GM18519 (cell line): Measurements from ENCODE around the gene KAT7.

Experiments used
- ATAC-seq: cut with Tn5 transposase; IDR thresholded peaks from one replicate; pipeline ENCODE4 v1.9.1; 2021; ENCODE audit warnings: mild to moderate bottlenecking, moderate library complexity; ENCODE audit not compliant: unreplicated experiment, low FRiP score

The KAT7 gene

GRCh38 chr17:49836111-49837030 is 47.9 kb downstream of the KAT7 start:
- ATAC-seq = no peak

- ATAC-seq = no peak
Measured at GRCh38 chr17:49839455-49839854, 51.0 kb downstream of the KAT7 start.

GRCh38 chr17:49841548-49841947 is 53.1 kb downstream of the KAT7 start:
- no peak for ATAC-seq

- ATAC-seq = no peak
Measured at GRCh38 chr17:49842371-49842770, 53.9 kb downstream of the KAT7 start.

- ATAC-seq = no peak
Measured at GRCh38 chr17:49842846-49843245, 54.4 kb downstream of the KAT7 start.

GRCh38 chr17:49843774-49844350 is 55.4 kb downstream of the KAT7 start:
- ATAC-seq = no peak

- ATAC-seq = no peak
Measured at GRCh38 chr17:49845321-49845720, 56.8 kb downstream of the KAT7 start.

GRCh38 chr17:49846938-49847712 is 58.6 kb downstream of the KAT7 start:
- no peak for ATAC-seq

- ATAC-seq = no peak
Measured at GRCh38 chr17:49848019-49848473, 59.6 kb downstream of the KAT7 start, which contains the start of gene TAC4. TSS of gene TAC4 (minus strand) at chr17:49848069. CDS start at chr17:49848017, 52 bp downstream.

- no peak for ATAC-seq
Measured at GRCh38 chr17:49848739-49849138, 60.3 kb downstream of the KAT7 start.

- ATAC-seq = no peak
Measured at GRCh38 chr17:49850218-49850610, 61.7 kb downstream of the KAT7 start.

GRCh38 chr17:49850772-49851386 is 62.4 kb downstream of the KAT7 start:
- no peak for ATAC-seq

- no peak for ATAC-seq
Measured at GRCh38 chr17:49851387-49852291, 63.2 kb downstream of the KAT7 start.

GRCh38 chr17:49853470-49854015 is 65.1 kb downstream of the KAT7 start:
- ATAC-seq = no peak

- no peak for ATAC-seq
Measured at GRCh38 chr17:49854126-49854525, 65.6 kb downstream of the KAT7 start.

GRCh38 chr17:49858796-49859195 is 70.3 kb downstream of the KAT7 start:
- ATAC-seq = no peak

- ATAC-seq = no peak
Measured at GRCh38 chr17:49859991-49860953, 71.8 kb downstream of the KAT7 start.
